ENCODE results near the gene TSHZ2.

TSHZ2 gene

DNA sequence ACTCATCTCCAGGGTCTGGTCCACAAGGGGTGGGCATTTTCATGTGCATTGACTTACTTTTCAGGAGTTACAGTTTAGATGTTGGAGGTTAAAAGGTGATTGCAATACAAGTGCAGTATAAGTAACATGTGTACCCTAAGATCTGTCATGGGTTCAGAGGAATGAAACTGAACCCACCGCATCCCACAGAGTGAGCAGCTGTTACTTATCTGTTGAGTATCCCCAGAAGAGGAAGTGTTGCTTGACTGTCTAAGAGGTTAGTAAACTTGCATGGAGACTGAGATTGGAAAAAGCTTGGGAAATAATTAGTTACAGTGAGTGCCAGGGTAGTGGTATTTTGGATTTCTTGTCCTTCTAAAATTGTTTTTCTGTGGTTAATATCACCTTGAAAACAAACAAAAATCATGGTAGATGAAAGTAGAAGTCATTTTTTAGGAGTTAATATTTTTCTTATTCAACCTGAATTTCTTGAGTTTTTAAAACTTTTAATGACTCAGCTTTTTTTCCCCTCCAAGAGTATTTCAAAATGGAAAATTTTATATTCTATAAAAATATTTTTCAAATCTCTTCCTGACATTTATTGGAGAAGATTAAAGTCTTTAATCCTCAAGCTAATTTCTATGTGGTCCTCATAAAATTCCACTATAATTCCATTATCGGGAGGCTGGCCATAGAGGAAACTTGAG is 315.3 kb downstream of the TSHZ2 start:
- no peaks in the 10 kb centered on the region for H3K9me3 ChIP-seq (ENCODE audit: low read length)
- H3K36me3 ChIP-seq (ENCODE audit: insufficient read depth, low read length), result no peaks in the 10 kb centered on the region
- no peaks in the 10 kb centered on the region for H3K4me1 ChIP-seq (ENCODE audit: insufficient read depth, low read length)
- H3K27me3 ChIP-seq (ENCODE audit: control insufficient read depth in 1 of 2, insufficient read depth in 2 of 2, low read length in 2 of 2), result no peaks in the 10 kb centered on the region
- H3K27ac ChIP-seq (ENCODE audit: low read depth, low read length), result no peak overlapping the region
- no peak overlapping the region for H3K9ac ChIP-seq (ENCODE audit: low read length)
- no peak overlapping the region for H3K4me3 ChIP-seq (ENCODE audit: low read depth in 1 of 2, low read length in 2 of 2)

DNA sequence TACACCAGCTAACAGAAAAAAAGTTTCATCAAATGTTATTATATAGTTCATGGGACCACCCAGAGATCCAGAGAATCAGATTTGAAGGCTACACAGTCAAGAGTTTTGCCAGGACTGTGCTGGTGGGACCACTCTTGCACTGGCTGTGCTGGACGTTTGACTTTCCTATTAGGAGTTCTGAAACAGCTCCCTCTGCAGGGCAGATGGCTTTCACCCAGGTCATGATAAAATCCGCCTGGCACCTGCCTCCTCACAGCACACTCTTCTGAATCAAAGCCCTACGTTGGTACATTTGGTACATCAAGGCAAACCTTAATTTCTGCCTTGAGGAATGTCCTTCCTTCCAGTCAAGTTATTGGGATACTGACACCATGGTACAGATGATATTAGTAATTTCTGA is 319.4 kb downstream of the TSHZ2 start:
- Histone ChIP-seq H3K36me3 (ENCODE audit: insufficient read depth, low read length) (no peaks in the 10 kb centered on the region), H3K27me3 (ENCODE audit: control insufficient read depth in 1 of 2, insufficient read depth in 2 of 2, low read length in 2 of 2) (no peaks in the 10 kb centered on the region), H3K9me3 (ENCODE audit: low read length) (no peaks in the 10 kb centered on the region), H3K4me1 (ENCODE audit: insufficient read depth, low read length) (no peaks in the 10 kb centered on the region), H3K4me3 (ENCODE audit: low read depth in 1 of 2, low read length in 2 of 2) (no peak overlapping the region), H3K27ac (ENCODE audit: low read depth, low read length) (no peak overlapping the region), H3K9ac (ENCODE audit: low read length) (no peak overlapping the region)

DNA sequence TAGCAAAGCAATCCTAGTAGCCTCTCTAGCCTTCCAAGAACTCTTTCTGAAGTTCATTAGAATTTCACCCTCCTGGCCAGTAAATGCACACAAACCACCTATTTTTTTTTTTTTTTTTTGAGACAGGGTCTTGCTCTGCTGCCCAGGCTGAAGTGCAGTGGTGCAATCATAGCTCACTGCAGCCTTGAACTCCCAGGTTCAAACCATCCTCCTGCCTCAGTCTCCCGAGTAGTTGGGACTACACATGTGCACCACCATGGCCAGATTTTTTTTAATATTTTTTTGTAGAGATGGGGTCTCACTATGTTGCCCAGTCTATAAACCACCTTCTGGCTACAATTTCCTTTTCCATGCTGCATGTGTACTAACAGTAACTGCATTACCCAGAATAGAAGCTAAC is 320.2 kb downstream of the TSHZ2 start:
- Histone ChIP-seq H3K9me3 (ENCODE audit: low read length) (no peaks in the 10 kb centered on the region), H3K9ac (ENCODE audit: low read length) (no peak overlapping the region), H3K27ac (ENCODE audit: low read depth, low read length) (no peak overlapping the region), H3K4me3 (ENCODE audit: low read depth in 1 of 2, low read length in 2 of 2) (no peak overlapping the region), H3K36me3 (ENCODE audit: insufficient read depth, low read length) (no peaks in the 10 kb centered on the region), H3K27me3 (ENCODE audit: control insufficient read depth in 1 of 2, insufficient read depth in 2 of 2, low read length in 2 of 2) (no peaks in the 10 kb centered on the region), H3K4me1 (ENCODE audit: insufficient read depth, low read length) (no peaks in the 10 kb centered on the region)

DNA sequence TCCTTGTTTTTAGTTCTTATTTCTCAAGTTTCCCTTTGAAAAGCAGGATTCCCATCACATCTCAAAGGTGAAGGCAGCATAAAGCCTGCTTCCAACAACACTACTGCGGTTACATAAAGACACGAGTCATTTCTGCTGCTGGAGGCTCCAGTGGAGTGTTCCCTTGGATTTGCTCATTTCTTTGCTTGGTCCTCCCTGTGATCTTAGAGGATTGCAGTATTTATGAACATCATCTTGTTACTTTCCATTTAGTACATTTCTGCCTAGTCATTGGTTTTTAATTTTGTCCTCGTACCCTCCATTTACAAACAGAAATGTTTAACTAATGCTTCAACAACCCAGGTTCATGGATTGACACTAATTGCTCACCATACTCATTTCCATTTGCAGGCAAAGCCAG is 322.6 kb downstream of the TSHZ2 start:
- Histone ChIP-seq H3K4me1 (ENCODE audit: insufficient read depth, low read length) (no peaks in the 10 kb centered on the region), H3K27ac (ENCODE audit: low read depth, low read length) (no peak overlapping the region), H3K4me3 (ENCODE audit: low read depth in 1 of 2, low read length in 2 of 2) (no peak overlapping the region), H3K36me3 (ENCODE audit: insufficient read depth, low read length) (no peaks in the 10 kb centered on the region), H3K9ac (ENCODE audit: low read length) (no peak overlapping the region), H3K9me3 (ENCODE audit: low read length) (no peaks in the 10 kb centered on the region), H3K27me3 (ENCODE audit: control insufficient read depth in 1 of 2, insufficient read depth in 2 of 2, low read length in 2 of 2) (no peaks in the 10 kb centered on the region)

DNA sequence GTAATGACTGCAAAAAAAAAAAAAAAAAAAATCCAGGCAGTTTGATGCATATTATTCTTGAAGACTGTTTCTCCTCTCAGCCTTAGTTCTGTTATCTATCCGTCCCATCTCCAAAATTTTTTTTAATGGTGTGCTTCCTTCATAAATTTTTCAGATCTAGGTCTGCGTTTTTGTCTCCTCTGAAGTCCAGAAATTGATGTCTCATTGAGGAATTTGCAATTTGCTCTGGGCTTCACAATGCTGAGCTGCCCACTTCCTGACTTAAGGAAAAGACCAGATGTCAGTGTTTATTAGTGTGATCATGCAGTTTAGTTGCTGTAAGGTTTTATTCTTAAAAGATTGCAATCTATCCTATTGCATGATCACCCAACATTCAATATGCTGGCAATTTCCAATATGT is 323.9 kb downstream of the TSHZ2 start:
- Histone ChIP-seq H3K4me3 (ENCODE audit: low read depth in 1 of 2, low read length in 2 of 2) (no peak overlapping the region), H3K27me3 (ENCODE audit: control insufficient read depth in 1 of 2, insufficient read depth in 2 of 2, low read length in 2 of 2) (no peaks in the 10 kb centered on the region), H3K9me3 (ENCODE audit: low read length) (no peaks in the 10 kb centered on the region), H3K4me1 (ENCODE audit: insufficient read depth, low read length) (no peaks in the 10 kb centered on the region), H3K9ac (ENCODE audit: low read length) (no peak overlapping the region), H3K36me3 (ENCODE audit: insufficient read depth, low read length) (no peaks in the 10 kb centered on the region), H3K27ac (ENCODE audit: low read depth, low read length) (no peak overlapping the region)

DNA sequence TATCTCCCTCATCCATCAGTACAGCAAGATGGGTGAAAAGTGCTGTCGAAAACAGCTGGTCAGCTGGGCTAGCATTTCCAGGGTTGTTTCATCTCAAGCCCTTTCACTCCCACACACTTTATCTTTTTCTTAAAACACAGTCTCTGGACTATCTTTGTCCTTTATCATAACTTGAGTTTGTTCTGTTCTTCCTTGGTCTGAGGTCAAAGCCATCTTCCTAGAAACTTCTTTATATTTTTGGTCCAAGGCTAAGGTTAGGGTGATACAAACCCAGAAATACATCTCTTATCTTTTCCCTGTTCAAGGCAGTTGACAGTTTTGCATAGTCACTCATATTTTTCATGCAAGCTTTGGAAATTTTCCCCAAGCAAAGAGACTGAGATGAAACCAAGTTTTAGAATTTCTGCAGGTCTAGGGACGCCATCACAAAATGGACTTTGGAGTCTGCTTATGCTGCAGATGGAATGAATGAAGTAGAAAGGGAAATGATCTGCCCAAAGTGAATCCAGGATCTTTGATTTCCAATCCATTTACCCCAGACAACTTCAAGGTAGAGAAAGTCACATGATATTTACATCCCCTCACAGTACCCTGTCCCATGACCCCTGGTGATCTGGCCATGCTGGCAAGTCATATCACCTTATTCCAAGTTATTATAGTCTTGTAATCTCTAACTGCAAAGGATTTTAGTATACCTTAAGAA is 324.4 kb downstream of the TSHZ2 start:
- Histone ChIP-seq H3K9ac (ENCODE audit: low read length) (no peak overlapping the region), H3K27ac (ENCODE audit: low read depth, low read length) (no peak overlapping the region), H3K9me3 (ENCODE audit: low read length) (no peaks in the 10 kb centered on the region), H3K4me3 (ENCODE audit: low read depth in 1 of 2, low read length in 2 of 2) (no peak overlapping the region), H3K27me3 (ENCODE audit: control insufficient read depth in 1 of 2, insufficient read depth in 2 of 2, low read length in 2 of 2) (no peaks in the 10 kb centered on the region), H3K36me3 (ENCODE audit: insufficient read depth, low read length) (no peaks in the 10 kb centered on the region), H3K4me1 (ENCODE audit: insufficient read depth, low read length) (no peaks in the 10 kb centered on the region)

DNA sequence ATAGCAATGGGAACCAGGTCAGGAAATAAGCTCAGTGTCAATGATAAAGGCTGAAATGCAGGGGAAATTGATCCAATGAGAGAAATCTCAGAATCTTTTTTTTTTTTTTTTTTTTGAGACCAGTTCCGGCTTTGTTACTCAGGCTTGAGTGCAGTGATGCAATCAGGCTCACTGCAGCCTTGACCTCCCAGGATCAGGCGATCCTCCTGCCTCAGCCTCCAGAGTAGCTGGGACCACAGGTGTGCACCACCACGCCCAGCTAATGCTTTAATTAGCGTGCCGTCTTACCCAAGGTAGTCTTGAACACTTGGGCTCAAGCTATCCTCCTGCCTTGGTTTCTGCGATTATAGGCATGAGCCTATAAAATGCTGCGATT is 325.0 kb downstream of the TSHZ2 start:
- H3K9me3 ChIP-seq (ENCODE audit: low read length), result no peaks in the 10 kb centered on the region
- H3K4me1 ChIP-seq (ENCODE audit: insufficient read depth, low read length), result no peaks in the 10 kb centered on the region
- no peak overlapping the region for H3K27ac ChIP-seq (ENCODE audit: low read depth, low read length)
- no peaks in the 10 kb centered on the region for H3K27me3 ChIP-seq (ENCODE audit: control insufficient read depth in 1 of 2, insufficient read depth in 2 of 2, low read length in 2 of 2)
- H3K4me3 ChIP-seq (ENCODE audit: low read depth in 1 of 2, low read length in 2 of 2), result no peak overlapping the region
- H3K9ac ChIP-seq (ENCODE audit: low read length), result no peak overlapping the region
- H3K36me3 ChIP-seq (ENCODE audit: insufficient read depth, low read length), result no peaks in the 10 kb centered on the region

DNA sequence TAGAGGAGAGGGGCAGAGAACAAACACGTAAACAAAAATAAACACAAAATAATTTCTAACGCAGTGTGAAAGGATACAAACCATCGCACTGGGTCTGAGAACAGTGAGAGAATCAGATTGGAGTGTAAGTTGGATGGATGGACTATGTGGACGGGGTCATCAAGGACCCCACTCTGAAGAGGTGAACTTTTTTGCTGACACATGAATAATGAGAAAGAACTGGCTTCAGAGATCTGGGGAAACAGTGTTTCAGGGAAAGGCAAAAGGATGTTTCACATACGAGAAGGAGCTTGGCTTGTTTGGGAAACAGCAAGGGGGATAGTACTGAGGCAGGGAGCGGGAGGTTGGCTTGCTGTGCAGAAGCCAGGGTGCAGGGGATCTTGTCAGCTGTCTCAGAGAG is 326.1 kb downstream of the TSHZ2 start:
- no peak overlapping the region for H3K27ac ChIP-seq (ENCODE audit: low read depth, low read length)
- H3K27me3 ChIP-seq (ENCODE audit: control insufficient read depth in 1 of 2, insufficient read depth in 2 of 2, low read length in 2 of 2), result no peaks in the 10 kb centered on the region
- H3K4me3 ChIP-seq (ENCODE audit: low read depth in 1 of 2, low read length in 2 of 2), result no peak overlapping the region
- no peaks in the 10 kb centered on the region for H3K4me1 ChIP-seq (ENCODE audit: insufficient read depth, low read length)
- H3K36me3 ChIP-seq (ENCODE audit: insufficient read depth, low read length), result no peaks in the 10 kb centered on the region
- H3K9me3 ChIP-seq (ENCODE audit: low read length), result no peaks in the 10 kb centered on the region
- no peak overlapping the region for H3K9ac ChIP-seq (ENCODE audit: low read length)

DNA sequence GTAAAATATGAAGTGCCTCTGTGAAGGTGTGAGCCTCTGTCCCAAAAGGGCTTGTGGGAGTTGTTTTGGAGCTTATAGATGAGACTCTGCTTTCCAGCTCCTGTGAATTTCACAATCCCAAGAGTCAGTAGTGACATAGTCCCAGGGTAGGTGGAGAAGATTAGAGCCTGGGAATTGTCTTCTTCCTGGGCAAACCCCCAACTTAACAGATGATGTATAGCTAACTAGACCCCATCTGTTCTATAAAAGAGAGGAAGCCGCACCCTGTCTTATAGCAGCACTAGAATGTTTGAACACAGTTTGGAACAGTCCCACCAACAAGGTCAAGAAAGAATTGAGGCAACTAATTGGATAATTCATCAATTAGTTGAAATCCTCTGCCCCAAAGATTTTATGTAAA is 326.8 kb downstream of the TSHZ2 start:
- no peaks in the 10 kb centered on the region for H3K4me1 ChIP-seq (ENCODE audit: insufficient read depth, low read length)
- H3K36me3 ChIP-seq (ENCODE audit: insufficient read depth, low read length), result no peaks in the 10 kb centered on the region
- H3K27ac ChIP-seq (ENCODE audit: low read depth, low read length), result no peak overlapping the region
- H3K4me3 ChIP-seq (ENCODE audit: low read depth in 1 of 2, low read length in 2 of 2), result no peak overlapping the region
- no peaks in the 10 kb centered on the region for H3K27me3 ChIP-seq (ENCODE audit: control insufficient read depth in 1 of 2, insufficient read depth in 2 of 2, low read length in 2 of 2)
- H3K9me3 ChIP-seq (ENCODE audit: low read length), result no peaks in the 10 kb centered on the region
- H3K9ac ChIP-seq (ENCODE audit: low read length), result no peak overlapping the region

DNA sequence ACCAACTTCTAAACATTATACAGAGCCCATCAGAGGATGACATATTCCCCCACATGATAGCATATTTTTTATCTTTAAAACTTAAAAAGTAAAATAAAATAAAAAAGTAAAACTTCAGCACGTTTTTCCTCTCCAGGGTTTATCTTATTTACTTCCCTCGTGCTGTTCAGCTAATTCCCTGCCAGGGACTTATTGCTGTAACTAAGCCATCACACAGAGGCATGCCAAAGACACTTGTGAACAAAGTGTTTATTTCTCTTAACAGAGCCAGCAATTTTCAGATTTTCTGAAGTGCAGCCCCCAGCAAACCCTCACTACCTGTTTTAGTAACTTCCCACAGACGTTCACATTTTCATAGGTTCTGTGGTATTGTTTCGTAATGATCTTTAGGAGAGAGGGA is 327.7 kb downstream of the TSHZ2 start:
- Histone ChIP-seq H3K4me3 (ENCODE audit: low read depth in 1 of 2, low read length in 2 of 2) (no peak overlapping the region), H3K9ac (ENCODE audit: low read length) (no peak overlapping the region), H3K9me3 (ENCODE audit: low read length) (no peaks in the 10 kb centered on the region), H3K27ac (ENCODE audit: low read depth, low read length) (no peak overlapping the region), H3K4me1 (ENCODE audit: insufficient read depth, low read length) (no peaks in the 10 kb centered on the region), H3K27me3 (ENCODE audit: control insufficient read depth in 1 of 2, insufficient read depth in 2 of 2, low read length in 2 of 2) (no peaks in the 10 kb centered on the region), H3K36me3 (ENCODE audit: insufficient read depth, low read length) (no peaks in the 10 kb centered on the region)

DNA sequence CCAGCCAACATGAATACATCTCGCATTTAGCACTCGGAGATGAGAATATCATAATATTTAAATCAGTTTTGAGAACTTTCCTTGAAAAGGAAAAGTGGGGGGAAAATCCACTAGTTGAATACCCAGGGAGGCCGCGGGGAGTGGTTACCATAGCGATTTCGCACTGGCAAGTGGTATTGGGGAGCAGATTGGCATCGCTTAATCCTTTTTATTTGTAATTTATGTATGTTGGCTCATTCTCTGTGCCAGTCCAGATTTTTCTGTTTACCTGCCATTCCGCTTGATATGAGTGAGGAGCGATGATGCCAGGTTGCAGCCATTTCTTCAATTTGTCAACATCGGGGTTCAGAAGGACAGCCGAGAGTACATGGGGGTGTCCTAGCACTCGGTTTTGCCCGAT is 329.7 kb downstream of the TSHZ2 start:
- Histone ChIP-seq H3K9me3 (ENCODE audit: low read length) (no peaks in the 10 kb centered on the region), H3K27ac (ENCODE audit: low read depth, low read length) (no peak overlapping the region), H3K9ac (ENCODE audit: low read length) (no peak overlapping the region), H3K27me3 (ENCODE audit: control insufficient read depth in 1 of 2, insufficient read depth in 2 of 2, low read length in 2 of 2) (no peaks in the 10 kb centered on the region), H3K36me3 (ENCODE audit: insufficient read depth, low read length) (no peaks in the 10 kb centered on the region), H3K4me1 (ENCODE audit: insufficient read depth, low read length) (no peaks in the 10 kb centered on the region), H3K4me3 (ENCODE audit: low read depth in 1 of 2, low read length in 2 of 2) (no peak overlapping the region)

All from muscle layer of colon (tissue), 2 donors.